Neural crest cell (in vitro differentiated cells): ENCODE measurements around the gene RET. TPM values are rescaled to one million over a fixed set of nuclear protein-coding genes. Genes with fewer than 3 reads are reported as not detected.

ENCODE experiments used
- DNase-seq: peaks from one replicate; pipeline ENCODE4 v3.0.0; 2021; ENCODE audit warnings: low read depth, mixed read lengths, low spot score
- H3K27ac Mint-ChIP-seq: one replicate; pipeline ENCODE4 v1.8.0; 2021; ENCODE audit warnings: mild to moderate bottlenecking, mixed read lengths; ENCODE audit not compliant: unreplicated experiment
- H3K27me3 Mint-ChIP-seq: 2 replicates; pipeline ENCODE4 v1.8.0; 2021; ENCODE audit warnings: low read depth, mild to moderate bottlenecking, mixed read lengths
- H3K36me3 Mint-ChIP-seq: 2 replicates; pipeline ENCODE4 v1.8.0; 2021; ENCODE audit warnings: low read depth, mild to moderate bottlenecking, mixed read lengths
- H3K4me1 Mint-ChIP-seq: 2 replicates; pipeline ENCODE4 v1.8.0; 2021; ENCODE audit warnings: mixed read lengths
- H3K4me3 Mint-ChIP-seq: one replicate; pipeline ENCODE4 v1.8.0; 2021; ENCODE audit warnings: mild to moderate bottlenecking, mixed read lengths
- H3K9me3 Mint-ChIP-seq: 2 replicates; pipeline ENCODE4 v1.8.0; 2021; ENCODE audit warnings: mixed read lengths
- total RNA-seq: library from RNA; stranded (reverse); gene quantifications from 2 replicates; pipeline ENCODE4 v1.2.1, GENCODE V29; 2021
- TF ChIP-seq, protein P1 (sequence below): fragments of 200-600 bp; sonication (generic); conservative IDR thresholded peaks from 2 replicates; pipeline ENCODE4 v1.5.0; 2021; ENCODE audit warnings: antibody characterized with exemption, mild to moderate bottlenecking

The RET gene
- total RNA-seq, 1 donor from 2014 or later = 1.6 TPM

DNA sequence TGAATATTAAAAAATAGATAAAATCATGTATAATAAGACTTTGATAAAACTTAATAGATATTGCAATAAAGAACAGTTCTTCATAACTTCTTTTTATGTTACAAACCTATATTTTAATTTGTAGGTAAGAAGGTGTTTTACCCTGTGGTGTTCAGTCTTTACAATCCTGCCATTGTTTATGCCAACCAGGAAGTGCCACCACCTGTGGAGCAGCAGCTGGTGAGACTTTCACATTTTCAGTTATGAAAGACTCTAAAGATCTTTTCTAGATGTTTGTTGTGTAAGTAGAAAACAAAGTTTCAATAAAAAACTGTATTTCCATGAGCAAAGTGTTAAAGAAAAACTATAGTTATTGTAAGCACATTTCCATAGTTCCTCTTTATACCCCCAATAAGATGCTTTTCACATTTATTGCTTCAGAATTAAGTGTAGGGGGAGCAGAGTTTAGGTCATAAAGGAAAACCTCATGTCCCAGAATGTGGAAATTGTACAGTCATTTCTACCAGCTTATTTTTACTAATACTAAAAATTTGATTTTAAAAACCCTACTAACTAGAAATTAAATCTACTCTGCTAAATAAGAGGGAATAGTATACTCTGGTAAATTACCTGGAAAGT lies 90.1 kb downstream of the RET start:
- Mint-ChIP-seq H3K9me3 (no peaks in the 10 kb centered on the region), H3K27me3 (no peaks in the 10 kb centered on the region), H3K4me3 (no peak overlapping the region), H3K36me3 (peaks cover 7% of the 10 kb centered on the region), H3K4me1 (peaks cover 3% of the 10 kb centered on the region), H3K27ac (no peak overlapping the region)
- DNase-seq = no peak
- TF ChIP-seq, protein P1, sequence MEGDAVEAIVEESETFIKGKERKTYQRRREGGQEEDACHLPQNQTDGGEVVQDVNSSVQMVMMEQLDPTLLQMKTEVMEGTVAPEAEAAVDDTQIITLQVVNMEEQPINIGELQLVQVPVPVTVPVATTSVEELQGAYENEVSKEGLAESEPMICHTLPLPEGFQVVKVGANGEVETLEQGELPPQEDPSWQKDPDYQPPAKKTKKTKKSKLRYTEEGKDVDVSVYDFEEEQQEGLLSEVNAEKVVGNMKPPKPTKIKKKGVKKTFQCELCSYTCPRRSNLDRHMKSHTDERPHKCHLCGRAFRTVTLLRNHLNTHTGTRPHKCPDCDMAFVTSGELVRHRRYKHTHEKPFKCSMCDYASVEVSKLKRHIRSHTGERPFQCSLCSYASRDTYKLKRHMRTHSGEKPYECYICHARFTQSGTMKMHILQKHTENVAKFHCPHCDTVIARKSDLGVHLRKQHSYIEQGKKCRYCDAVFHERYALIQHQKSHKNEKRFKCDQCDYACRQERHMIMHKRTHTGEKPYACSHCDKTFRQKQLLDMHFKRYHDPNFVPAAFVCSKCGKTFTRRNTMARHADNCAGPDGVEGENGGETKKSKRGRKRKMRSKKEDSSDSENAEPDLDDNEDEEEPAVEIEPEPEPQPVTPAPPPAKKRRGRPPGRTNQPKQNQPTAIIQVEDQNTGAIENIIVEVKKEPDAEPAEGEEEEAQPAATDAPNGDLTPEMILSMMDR = no peak

DNA sequence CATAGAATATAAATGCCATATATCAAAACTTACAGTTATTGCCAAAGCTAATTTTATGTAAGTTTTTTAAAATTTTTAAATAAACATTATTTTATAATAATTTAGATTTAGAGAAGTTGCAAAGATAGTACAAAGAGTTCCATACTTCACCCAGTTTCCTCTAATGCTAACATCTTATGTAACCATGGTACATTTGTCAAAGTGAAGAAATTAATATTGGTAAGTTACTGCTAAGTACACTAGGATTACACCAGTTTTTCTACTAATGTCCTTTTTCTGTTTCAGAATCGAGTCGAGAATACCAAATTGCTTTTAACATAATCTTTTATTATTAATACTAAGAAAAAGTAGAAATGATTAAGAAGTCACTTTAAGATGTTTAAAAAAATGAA lies 90.6 kb downstream of the RET start:
- Mint-ChIP-seq H3K36me3 (peaks cover 7% of the 10 kb centered on the region), H3K27me3 (no peaks in the 10 kb centered on the region)

DNA sequence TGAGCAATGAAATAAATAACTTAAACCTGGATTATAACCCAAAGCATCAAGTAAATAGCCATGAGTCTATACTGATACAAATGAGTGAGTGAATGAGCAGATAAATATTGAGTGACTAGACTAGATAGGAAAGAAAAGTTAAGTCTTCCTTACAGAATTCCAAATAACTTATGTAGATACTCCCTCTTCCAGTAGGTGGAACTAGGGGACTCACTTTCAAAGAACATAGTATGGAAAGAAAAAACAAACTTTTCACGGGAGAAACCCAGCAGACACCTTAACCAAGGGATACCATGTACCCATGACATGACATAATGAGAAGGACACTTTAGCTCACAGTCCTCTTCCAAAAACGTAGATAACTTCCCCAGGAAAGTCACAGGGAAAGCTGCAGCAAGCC lies 93.6 kb downstream of the RET start:
- TF ChIP-seq, protein P1 = peak; percentile 38
- H3K9me3 Mint-ChIP-seq = no peaks in the 10 kb centered on the region
- DNase-seq = no peak
- H3K27ac Mint-ChIP-seq = no peak overlapping the region
- H3K4me1 Mint-ChIP-seq = peaks cover 3% of the 10 kb centered on the region
- no peaks in the 10 kb centered on the region for H3K27me3 Mint-ChIP-seq
- H3K4me3 Mint-ChIP-seq = no peak overlapping the region
- H3K36me3 Mint-ChIP-seq = peaks cover 10% of the 10 kb centered on the region

More for the DNA sequence above, 90.6 kb downstream of the RET start:
- no peaks in the 10 kb centered on the region for H3K9me3 Mint-ChIP-seq
- TF ChIP-seq, protein P1 = no peak
- no peak for DNase-seq
- H3K4me3 Mint-ChIP-seq = no peak overlapping the region
- H3K4me1 Mint-ChIP-seq = peaks cover 3% of the 10 kb centered on the region
- no peak overlapping the region for H3K27ac Mint-ChIP-seq

DNA sequence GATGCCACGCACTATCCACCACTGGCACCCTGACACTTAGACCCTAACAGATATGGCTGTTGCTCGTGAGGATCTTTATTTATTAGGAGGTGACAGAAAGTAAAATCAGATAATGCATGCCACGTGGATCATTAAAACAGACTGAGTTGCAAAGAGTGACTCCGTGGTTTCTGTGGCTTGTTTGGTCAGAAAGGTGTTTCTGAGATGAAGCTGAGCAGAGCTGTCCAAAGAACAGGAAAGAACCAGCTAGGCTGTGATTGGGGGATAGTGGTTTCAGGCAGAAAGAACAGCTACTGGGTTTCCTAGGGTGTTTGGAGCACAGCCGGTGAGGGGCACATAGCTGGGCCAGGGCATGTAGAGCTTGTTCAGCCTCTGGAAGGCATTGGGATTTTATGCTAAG lies 95.8 kb downstream of the RET start:
- no peaks in the 10 kb centered on the region for H3K27me3 Mint-ChIP-seq
- no peaks in the 10 kb centered on the region for H3K9me3 Mint-ChIP-seq
- DNase-seq = no peak
- H3K4me1 Mint-ChIP-seq = peaks cover 3% of the 10 kb centered on the region
- H3K27ac Mint-ChIP-seq = no peak overlapping the region
- TF ChIP-seq, protein P1 = no peak
- no peak overlapping the region for H3K4me3 Mint-ChIP-seq
- H3K36me3 Mint-ChIP-seq = peaks cover 14% of the 10 kb centered on the region

DNA sequence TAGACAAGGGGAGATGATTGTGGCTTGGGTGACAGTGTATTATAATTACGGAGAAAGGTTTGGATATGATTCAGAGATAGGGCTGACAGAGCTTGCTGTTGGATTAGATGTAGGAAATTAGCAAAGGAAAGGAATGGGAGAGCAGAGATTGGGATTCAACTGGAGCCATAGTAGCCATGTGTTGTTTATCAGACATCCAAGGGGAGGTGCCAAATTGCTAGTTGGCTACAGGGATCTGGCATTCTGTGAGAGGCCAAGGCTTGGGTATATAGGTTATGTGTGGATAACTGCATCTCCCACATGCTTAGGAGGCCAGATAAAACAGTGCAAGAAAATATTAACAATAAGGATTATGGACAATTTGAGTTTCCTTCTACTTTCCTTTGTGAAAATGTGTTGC lies 96.3 kb downstream of the RET start:
- H3K4me3 Mint-ChIP-seq = no peak overlapping the region
- H3K4me1 Mint-ChIP-seq = peaks cover 3% of the 10 kb centered on the region
- H3K9me3 Mint-ChIP-seq = no peaks in the 10 kb centered on the region
- no peak for DNase-seq
- H3K36me3 Mint-ChIP-seq = peaks cover 18% of the 10 kb centered on the region
- H3K27ac Mint-ChIP-seq = no peak overlapping the region
- TF ChIP-seq, protein P1 = no peak
- no peaks in the 10 kb centered on the region for H3K27me3 Mint-ChIP-seq
